WTC11 (cell line): ENCODE measurements around the gene VIPR2. TPM values are rescaled to one million over a fixed set of nuclear protein-coding genes. Genes with fewer than 3 reads are reported as not detected.

Experiments
- ATAC-seq: fragments of 200-7000 bp; cut with Tn5 transposase; 2 replicates; pipeline ENCODE4 v1.10.0; 2021; ENCODE audit warnings: mild to moderate bottlenecking, moderate library complexity
- CTCF ChIA-PET: fragments of 300-600 bp; sonication (Branson Sonifier 250); formaldehyde crosslinking; loops from one replicate; lab custom pipeline; 2021; ENCODE audit warnings: antibody characterized with exemption; lab: Charles Lee
- POLR2A ChIA-PET: fragments of 350-600 bp; sonication (Branson Sonifier 250); formaldehyde crosslinking; loops from one replicate; lab custom pipeline; 2021; ENCODE audit warnings: antibody characterized with exemption; lab: Charles Lee
- DNase-seq: peaks from one replicate; pipeline ENCODE4 v3.0.0; 2021; ENCODE audit warnings: low spot score
- H3K27ac Mint-ChIP-seq: 2 replicates; pipeline ENCODE4 v1.8.0; 2021; ENCODE audit warnings: mixed read lengths
- H3K27me3 Mint-ChIP-seq: 2 replicates; pipeline ENCODE4 v1.8.0; 2021; ENCODE audit warnings: low read depth, mild to moderate bottlenecking, moderate library complexity, mixed read lengths
- H3K36me3 Mint-ChIP-seq: 2 replicates; pipeline ENCODE4 v1.8.0; 2021; ENCODE audit warnings: mixed read lengths
- H3K4me1 Mint-ChIP-seq: 2 replicates; pipeline ENCODE4 v1.8.0; 2022; ENCODE audit warnings: mixed read lengths
- H3K4me3 Mint-ChIP-seq: 2 replicates; pipeline ENCODE4 v1.8.0; 2021; ENCODE audit warnings: mild to moderate bottlenecking, moderate library complexity, mixed read lengths
- H3K9me3 Mint-ChIP-seq: 2 replicates; pipeline ENCODE4 v1.8.0; 2021; ENCODE audit warnings: mixed read lengths
- ATF2 ChIP-seq: sonication (generic); formaldehyde crosslinking; IDR thresholded peaks from 2 replicates; pipeline ENCODE4 v1.8.1; 2022; ENCODE audit warnings: low read depth, missing genetic modification reagents, borderline replicate concordance
- ATF3 ChIP-seq: sonication (generic); formaldehyde crosslinking; conservative IDR thresholded peaks from 2 replicates; pipeline ENCODE4 v1.8.1; 2022; ENCODE audit warnings: mild to moderate bottlenecking, missing genetic modification reagents
- E2F5 ChIP-seq: sonication (generic); formaldehyde crosslinking; IDR thresholded peaks from 2 replicates; pipeline ENCODE4 v1.8.1; 2022; ENCODE audit warnings: mild to moderate bottlenecking, moderate library complexity, missing genetic modification reagents
- EMX1 ChIP-seq: fragments of 250-450 bp; sonication (Bioruptor Pico); IDR thresholded peaks from 2 replicates; pipeline ENCODE4 v1.8.0; 2021; ENCODE audit warnings: mild to moderate bottlenecking
- ETV6 ChIP-seq: sonication (generic); formaldehyde crosslinking; IDR thresholded peaks from 2 replicates; pipeline ENCODE4 v1.8.1; 2022; ENCODE audit warnings: mild to moderate bottlenecking, missing genetic modification reagents
- FOXP1 ChIP-seq: sonication (generic); formaldehyde crosslinking; IDR thresholded peaks from 2 replicates; pipeline ENCODE4 v1.8.0; 2022; ENCODE audit warnings: missing genetic modification reagents, mild to moderate bottlenecking, moderate library complexity, borderline replicate concordance
- NR3C1 ChIP-seq: sonication (generic); formaldehyde crosslinking; conservative IDR thresholded peaks from 2 replicates; pipeline ENCODE4 v1.8.1; 2023; ENCODE audit warnings: low read depth, mild to moderate bottlenecking, missing genetic modification reagents
- PRRX2 ChIP-seq: fragments of 250-450 bp; sonication (Bioruptor Pico); IDR thresholded peaks from 2 replicates; pipeline ENCODE4 v1.8.0; 2021; ENCODE audit warnings: mild to moderate bottlenecking
- RORB ChIP-seq: fragments of 250-450 bp; sonication (Bioruptor Pico); IDR thresholded peaks from 2 replicates; pipeline ENCODE4 v1.9.0; 2021; ENCODE audit warnings: mild to moderate bottlenecking
- STAT6 ChIP-seq: sonication (generic); formaldehyde crosslinking; conservative IDR thresholded peaks from 2 replicates; pipeline ENCODE4 v1.8.1; 2023; ENCODE audit warnings: mild to moderate bottlenecking, low read depth, missing genetic modification reagents, moderate library complexity
- USF1 ChIP-seq: sonication (generic); formaldehyde crosslinking; IDR thresholded peaks from 2 replicates; pipeline ENCODE4 v1.8.0; 2022; ENCODE audit warnings: mild to moderate bottlenecking, missing genetic modification reagents
- USF2 ChIP-seq: sonication (generic); formaldehyde crosslinking; IDR thresholded peaks from 2 replicates; pipeline ENCODE4 v1.8.1; 2023; ENCODE audit warnings: mild to moderate bottlenecking, missing genetic modification reagents, moderate library complexity
- ZBTB21 ChIP-seq: sonication (generic); formaldehyde crosslinking; IDR thresholded peaks from 2 replicates; pipeline ENCODE4 v1.8.1; 2023; ENCODE audit warnings: mild to moderate bottlenecking, missing genetic modification reagents, borderline replicate concordance
- ZNF219 ChIP-seq: sonication (generic); formaldehyde crosslinking; IDR thresholded peaks from 2 replicates; pipeline ENCODE4 v1.8.0; 2023; ENCODE audit warnings: missing genetic modification reagents, mild to moderate bottlenecking, borderline replicate concordance
- ZNF416 ChIP-seq: fragments of 250-450 bp; sonication (Bioruptor Pico); IDR thresholded peaks from 2 replicates; pipeline ENCODE4 v1.9.0; 2021; ENCODE audit warnings: mild to moderate bottlenecking, inconsistent platforms
- ZNF423 ChIP-seq: fragments of 250-450 bp; sonication (Bioruptor Pico); IDR thresholded peaks from 2 replicates; pipeline ENCODE4 v2.1.2; 2022; ENCODE audit warnings: mild to moderate bottlenecking, moderate library complexity
- ZNF425 ChIP-seq: fragments of 250-450 bp; sonication (Bioruptor Pico); conservative IDR thresholded peaks from 2 replicates; pipeline ENCODE4 v1.9.0; 2021; ENCODE audit warnings: mild to moderate bottlenecking
- total RNA-seq: library from RNA; stranded (reverse); gene quantifications from 3 replicates; pipeline ENCODE4 v1.2.3, GENCODE V29; 2021

VIPR2 gene
- total RNA-seq, 1 experiment from 2014 or later, result 7.5 TPM

- Mint-ChIP-seq H3K27me3 (no peaks in the 10 kb centered on the region), H3K9me3 (peaks cover 12% of the 10 kb centered on the region), H3K27ac (no peak overlapping the region), H3K4me1 (peaks cover 2% of the 10 kb centered on the region; the same call in 1 of the 2 replicates), H3K4me3 (no peak overlapping the region), H3K36me3 (peaks cover 5% of the 10 kb centered on the region)
- TF ChIP-seq STAT6 (CRISPR knock-in tag) (no peak), PRRX2 (CRISPR knock-in tag) (no peak), ZBTB21 (CRISPR knock-in tag) (no peak), ZNF425 (CRISPR knock-in tag) (no peak), ETV6 (CRISPR knock-in tag) (no peak), USF2 (CRISPR knock-in tag) (no peak), ZNF423 (CRISPR knock-in tag) (no peak), FOXP1 (CRISPR knock-in tag) (no peak)
- CTCF ChIA-PET, result no interaction called here
- POLR2A ChIA-PET, result no interaction called here
- DNase-seq (no peak), ATAC-seq (no peak)
Observed at GRCh38 chr7:159121068-159121467, 23.6 kb downstream of the VIPR2 start.

- Mint-ChIP-seq H3K27me3 (no peaks in the 10 kb centered on the region), H3K36me3 (peaks cover 5% of the 10 kb centered on the region)
- POLR2A ChIA-PET, result no interaction called here
Observed at GRCh38 chr7:159120540-159120919, 24.1 kb downstream of the VIPR2 start.

GRCh38 chr7:159119851-159120539 is 24.7 kb downstream of the VIPR2 start:
- peaks cover 12% of the 10 kb centered on the region for H3K9me3 Mint-ChIP-seq
- no peak for DNase-seq
- H3K36me3 Mint-ChIP-seq, result peaks cover 5% of the 10 kb centered on the region
- TF ChIP-seq ZNF416, result no peak
- no peak for TF ChIP-seq ATF2 (CRISPR knock-in tag)
- TF ChIP-seq USF1 (CRISPR knock-in tag), result no peak
- TF ChIP-seq STAT6 (CRISPR knock-in tag), result no peak
- TF ChIP-seq ZNF219, result no peak
- H3K27ac Mint-ChIP-seq, result no peak overlapping the region
- no peak overlapping the region for H3K4me3 Mint-ChIP-seq
- ATAC-seq, result no peak
- ChIA-PET POLR2A (no interaction called here), CTCF (no interaction called here)
- peaks cover 11% of the 10 kb centered on the region for H3K4me1 Mint-ChIP-seq
- no peaks in the 10 kb centered on the region for H3K27me3 Mint-ChIP-seq

More at GRCh38 chr7:159120540-159120919, 24.1 kb downstream of the VIPR2 start:
- Mint-ChIP-seq H3K4me1 (peaks cover 7% of the 10 kb centered on the region), H3K27ac (no peak overlapping the region), H3K4me3 (no peak overlapping the region), H3K9me3 (peaks cover 12% of the 10 kb centered on the region)
- no peak for DNase-seq
- no peak for ATAC-seq
- CTCF ChIA-PET, result no interaction called here
- TF ChIP-seq NR3C1 (CRISPR knock-in tag) (no peak), EMX1 (CRISPR knock-in tag) (no peak), ATF3 (CRISPR knock-in tag) (no peak), RORB (no peak), E2F5 (CRISPR knock-in tag) (no peak)
